SK-N-MC (cell line): ENCODE results near the gene SLC6A13.

Source experiments
- EZH2 ChIP-seq: fragments of 200-600 bp; sonication (generic); IDR thresholded peaks from one replicate; pipeline ENCODE4 v1.6.1; 2017; ENCODE audit warnings: antibody characterized with exemption
- FOXP2 ChIP-seq: optimal IDR thresholded peaks from 2 replicates; pipeline ENCODE3; 2011; ENCODE audit warnings: mild to moderate bottlenecking, moderate library complexity; ENCODE audit not compliant: insufficient read depth; ENCODE audit errors: extremely low read length, control extremely low read depth

GRCh38 chr12:304805-305204 is 42.2 kb upstream of the SLC6A13 start:
- TF ChIP-seq FOXP2 (no peak), EZH2 (no peak)
